Nephron (organoid): ENCODE results near the gene ZNF608.

Experiments used
- H3K27ac Mint-ChIP-seq, 3 experiments: 2 replicates each; pipeline ENCODE4 v1.8.0; 2020; ENCODE audit warnings: mixed read lengths in 3 of 3, mild to moderate bottlenecking in 2 of 3, moderate library complexity in 1 of 3
- H3K27me3 Mint-ChIP-seq: 2 replicates; pipeline ENCODE4 v1.8.0; 2021; ENCODE audit warnings: low read depth, mild to moderate bottlenecking, moderate library complexity, mixed read lengths
- H3K36me3 Mint-ChIP-seq: 2 replicates; pipeline ENCODE4 v1.8.0; 2020; ENCODE audit warnings: low read depth, mixed read lengths
- H3K4me1 Mint-ChIP-seq: 2 replicates; pipeline ENCODE4 v1.8.0; 2020; ENCODE audit warnings: mixed read lengths
- H3K4me3 Mint-ChIP-seq, 3 experiments: 2 replicates each; pipeline ENCODE4 v1.8.0; 2020; ENCODE audit warnings: mild to moderate bottlenecking in 3 of 3, mixed read lengths in 3 of 3, moderate library complexity in 2 of 3
- H3K9me3 Mint-ChIP-seq: 2 replicates; pipeline ENCODE4 v1.8.0; 2020; ENCODE audit warnings: mixed read lengths
- CTCF ChIP-seq, 3 experiments: fragments of 200-600 bp; sonication (generic); IDR thresholded peaks; one replicate each; pipeline ENCODE4 v1.5.0; 2021; ENCODE audit warnings: antibody characterized with exemption in 3 of 3; ENCODE audit not compliant: unreplicated experiment in 3 of 3

The ZNF608 gene

GRCh38 chr5:124737651-124738050 is 8.8 kb downstream of the ZNF608 start:
- no peak for TF ChIP-seq CTCF (IDR thresholded peaks at IDR 0.05; ENCODE audit: unreplicated experiment in 3 of 3)
- no peaks in the 10 kb centered on the region for H3K27me3 Mint-ChIP-seq
- no peaks in the 10 kb centered on the region for H3K9me3 Mint-ChIP-seq
- peak overlapping the region; percentile 65 to 78 (median 72) for H3K27ac Mint-ChIP-seq
- peaks cover 2% of the 10 kb centered on the region for H3K36me3 Mint-ChIP-seq
- H3K4me1 Mint-ChIP-seq = peaks cover 70% of the 10 kb centered on the region
- H3K4me3 Mint-ChIP-seq = peak overlapping the region; percentile 33 to 52 (median 40)

- peaks cover 3% of the 10 kb centered on the region for H3K36me3 Mint-ChIP-seq
- TF ChIP-seq CTCF (IDR thresholded peaks at IDR 0.05; ENCODE audit: unreplicated experiment in 3 of 3) = no peak
- H3K4me1 Mint-ChIP-seq = peaks cover 79% of the 10 kb centered on the region
- no peaks in the 10 kb centered on the region for H3K27me3 Mint-ChIP-seq
- H3K27ac Mint-ChIP-seq = peak overlapping the region; percentile 75 to 83 (median 80)
- H3K4me3 Mint-ChIP-seq = peak overlapping the region; percentile 43 to 47 (median 45)
- no peaks in the 10 kb centered on the region for H3K9me3 Mint-ChIP-seq
Measured at GRCh38 chr5:124736805-124737188, 9.6 kb downstream of the ZNF608 start.

- H3K4me1 Mint-ChIP-seq = peaks cover 80% of the 10 kb centered on the region
- peak overlapping the region; percentile 75 to 83 (median 80) for H3K27ac Mint-ChIP-seq
- no peaks in the 10 kb centered on the region for H3K27me3 Mint-ChIP-seq
- H3K4me3 Mint-ChIP-seq = peak overlapping the region; percentile 49 to 76 (median 74)
- no peaks in the 10 kb centered on the region for H3K9me3 Mint-ChIP-seq
- TF ChIP-seq CTCF (IDR thresholded peaks at IDR 0.05; ENCODE audit: unreplicated experiment in 3 of 3) = no peak
- peaks cover 3% of the 10 kb centered on the region for H3K36me3 Mint-ChIP-seq
Measured at GRCh38 chr5:124736082-124736804, 10.2 kb downstream of the ZNF608 start.

GRCh38 chr5:124735169-124735858 is 11.1 kb downstream of the ZNF608 start:
- peaks cover 3% of the 10 kb centered on the region for H3K36me3 Mint-ChIP-seq
- H3K4me3 Mint-ChIP-seq = peak overlapping the region; percentile 66 to 82 (median 79)
- H3K4me1 Mint-ChIP-seq = peaks cover 85% of the 10 kb centered on the region
- no peaks in the 10 kb centered on the region for H3K27me3 Mint-ChIP-seq
- H3K9me3 Mint-ChIP-seq = no peaks in the 10 kb centered on the region
- TF ChIP-seq CTCF (IDR thresholded peaks at IDR 0.05; ENCODE audit: unreplicated experiment in 3 of 3) = no peak
- H3K27ac Mint-ChIP-seq = peak overlapping the region; percentile 75 to 81 (median 80)

- Mint-ChIP-seq H3K27me3 (no peaks in the 10 kb centered on the region), H3K4me3 (peak overlapping the region; percentile 66 to 82 (median 79)), H3K27ac (peak overlapping the region; percentile 75 to 81 (median 80)), H3K9me3 (no peaks in the 10 kb centered on the region), H3K36me3 (peaks cover 3% of the 10 kb centered on the region), H3K4me1 (peaks cover 85% of the 10 kb centered on the region)
- TF ChIP-seq CTCF (IDR thresholded peaks at IDR 0.05; ENCODE audit: unreplicated experiment in 3 of 3) = no peak
Measured at GRCh38 chr5:124734574-124735168, 11.8 kb downstream of the ZNF608 start.
